Measurements from ENCODE around the gene CALM3.
A peak's percentile ranks its signal among the peaks of the same experiment; 100 is the strongest.

CALM3 gene

DNA sequence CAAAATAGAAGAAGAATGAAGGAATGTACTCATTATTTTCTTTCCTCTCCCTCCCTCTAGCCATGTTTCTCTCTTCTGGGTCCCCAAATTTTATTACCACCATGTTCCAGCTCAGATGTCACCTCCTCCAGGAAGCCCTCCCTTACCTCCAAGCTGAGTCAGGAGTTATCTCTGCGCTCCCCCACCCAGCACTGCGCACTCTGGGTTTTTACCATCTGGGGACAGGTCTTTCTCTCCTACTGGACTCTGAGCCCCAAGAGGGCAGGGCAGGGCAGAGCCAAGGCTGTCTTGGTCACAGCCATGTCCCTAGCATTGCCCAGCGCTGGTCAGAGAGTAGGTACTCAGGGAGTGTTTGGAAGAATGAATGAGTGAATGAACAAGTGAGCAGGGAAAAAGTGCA, 32.0 kb downstream of the CALM3 start:
- no peak for TF ChIP-seq HDGF (IDR thresholded peaks at IDR 0.05; ENCODE audit: borderline replicate concordance)
- no peak for TF ChIP-seq TARDBP (IDR thresholded peaks at IDR 0.05)
- TF ChIP-seq BHLHE40 (IDR thresholded peaks at IDR 0.05; ENCODE audit: borderline replicate concordance): no peak
- TF ChIP-seq NFRKB (IDR thresholded peaks at IDR 0.05): no peak
- TF ChIP-seq ELF4 (IDR thresholded peaks at IDR 0.05): no peak
- no peak for TF ChIP-seq ARNT (IDR thresholded peaks at IDR 0.05)
- TF ChIP-seq FOXK2 (IDR thresholded peaks at IDR 0.05): no peak
- no peak for TF ChIP-seq CTBP1 (IDR thresholded peaks at IDR 0.05; ENCODE audit: borderline replicate concordance)
- no peak for TF ChIP-seq FOXM1 (IDR thresholded peaks at IDR 0.05; ENCODE audit: borderline replicate concordance)
- TF ChIP-seq SUZ12 (IDR thresholded peaks at IDR 0.05): no peak
- TF ChIP-seq, protein P1, sequence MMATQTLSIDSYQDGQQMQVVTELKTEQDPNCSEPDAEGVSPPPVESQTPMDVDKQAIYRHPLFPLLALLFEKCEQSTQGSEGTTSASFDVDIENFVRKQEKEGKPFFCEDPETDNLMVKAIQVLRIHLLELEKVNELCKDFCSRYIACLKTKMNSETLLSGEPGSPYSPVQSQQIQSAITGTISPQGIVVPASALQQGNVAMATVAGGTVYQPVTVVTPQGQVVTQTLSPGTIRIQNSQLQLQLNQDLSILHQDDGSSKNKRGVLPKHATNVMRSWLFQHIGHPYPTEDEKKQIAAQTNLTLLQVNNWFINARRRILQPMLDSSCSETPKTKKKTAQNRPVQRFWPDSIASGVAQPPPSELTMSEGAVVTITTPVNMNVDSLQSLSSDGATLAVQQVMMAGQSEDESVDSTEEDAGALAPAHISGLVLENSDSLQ (IDR thresholded peaks at IDR 0.05): no peak
- no peak for TF ChIP-seq SP1 (IDR thresholded peaks at IDR 0.05)
- no peak for TF ChIP-seq L3MBTL2 (conservative IDR thresholded peaks at IDR 0.05)
- no peak for TF ChIP-seq LEF1 (IDR thresholded peaks at IDR 0.05; ENCODE audit: borderline replicate concordance)
- TF ChIP-seq ZNF384 (IDR thresholded peaks at IDR 0.05): no peak
- POLR2A ChIA-PET: interaction anchor here (1.4 kb wide), 1 partner anchor 19 kb away, joined by 5 read pairs; no protein-coding TSS in a partner anchor

DNA sequence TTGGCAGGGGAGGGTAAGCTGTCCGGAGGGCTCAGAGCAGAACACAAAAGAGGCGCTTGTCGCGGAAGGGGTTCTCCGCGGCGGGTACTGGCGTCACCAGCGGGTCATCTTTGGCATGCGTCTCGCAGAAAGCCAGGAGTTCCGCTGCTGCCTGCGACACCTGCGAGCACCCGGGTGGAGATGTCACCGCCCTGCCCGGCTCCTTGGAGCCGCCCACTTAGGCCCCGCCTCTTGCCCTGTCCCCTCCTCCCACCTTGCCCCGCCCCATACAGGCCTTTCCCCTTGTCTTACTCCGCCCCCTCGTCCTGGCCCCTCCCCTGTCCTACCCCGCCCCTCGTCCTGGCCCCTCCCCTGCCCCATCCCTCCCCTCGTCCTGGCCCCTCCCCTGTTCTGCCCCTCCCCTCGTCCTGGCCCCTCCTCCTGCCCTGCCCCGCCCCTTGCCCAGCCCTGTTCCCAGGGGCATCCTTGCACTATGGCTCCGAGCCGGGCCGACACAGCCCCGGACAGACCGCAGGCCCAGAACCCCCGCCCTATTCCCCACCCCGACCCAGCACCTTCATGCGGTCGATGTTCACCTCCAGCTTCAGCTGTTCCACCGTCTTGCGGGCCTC, 33.0 kb downstream of the CALM3 start:
- POLR2A ChIA-PET: interaction anchor here (1.4 kb wide), 1 partner anchor 20 kb away, joined by 5 read pairs; no protein-coding TSS in a partner anchor
- CTCF ChIA-PET: interaction anchor here (1.0 kb wide), 1 partner anchor 28 kb away, joined by 3 read pairs; no protein-coding TSS in a partner anchor
- peak; percentile 97 for DNase-seq (ENCODE audit: extremely low spot score)
- TF ChIP-seq CTBP1 (IDR thresholded peaks at IDR 0.05; ENCODE audit: borderline replicate concordance) (no peak), TARDBP (IDR thresholded peaks at IDR 0.05) (no peak), ZNF384 (IDR thresholded peaks at IDR 0.05) (no peak), FOXA1 (IDR thresholded peaks at IDR 0.05) (no peak), ARNT (IDR thresholded peaks at IDR 0.05) (no peak), FOXK2 (IDR thresholded peaks at IDR 0.05) (no peak), NFRKB (IDR thresholded peaks at IDR 0.05) (no peak), HDGF (IDR thresholded peaks at IDR 0.05; ENCODE audit: borderline replicate concordance) (no peak), SP1 (IDR thresholded peaks at IDR 0.05) (no peak), FOXM1 (IDR thresholded peaks at IDR 0.05; ENCODE audit: borderline replicate concordance) (no peak), BHLHE40 (IDR thresholded peaks at IDR 0.05; ENCODE audit: borderline replicate concordance) (no peak), SUZ12 (IDR thresholded peaks at IDR 0.05) (no peak), LEF1 (IDR thresholded peaks at IDR 0.05; ENCODE audit: borderline replicate concordance) (no peak), ELF4 (IDR thresholded peaks at IDR 0.05) (no peak), L3MBTL2 (conservative IDR thresholded peaks at IDR 0.05) (no peak)
- TF ChIP-seq, protein P1 (IDR thresholded peaks at IDR 0.05): no peak

More for the DNA sequence above, 32.0 kb downstream of the CALM3 start:
- DNase-seq (ENCODE audit: extremely low spot score): no peak
- CTCF ChIA-PET: interaction anchor here (1.0 to 1.1 kb wide), 2 partner anchors 18 to 29 kb away, joined by 3 read pairs; no protein-coding TSS in a partner anchor

DNA sequence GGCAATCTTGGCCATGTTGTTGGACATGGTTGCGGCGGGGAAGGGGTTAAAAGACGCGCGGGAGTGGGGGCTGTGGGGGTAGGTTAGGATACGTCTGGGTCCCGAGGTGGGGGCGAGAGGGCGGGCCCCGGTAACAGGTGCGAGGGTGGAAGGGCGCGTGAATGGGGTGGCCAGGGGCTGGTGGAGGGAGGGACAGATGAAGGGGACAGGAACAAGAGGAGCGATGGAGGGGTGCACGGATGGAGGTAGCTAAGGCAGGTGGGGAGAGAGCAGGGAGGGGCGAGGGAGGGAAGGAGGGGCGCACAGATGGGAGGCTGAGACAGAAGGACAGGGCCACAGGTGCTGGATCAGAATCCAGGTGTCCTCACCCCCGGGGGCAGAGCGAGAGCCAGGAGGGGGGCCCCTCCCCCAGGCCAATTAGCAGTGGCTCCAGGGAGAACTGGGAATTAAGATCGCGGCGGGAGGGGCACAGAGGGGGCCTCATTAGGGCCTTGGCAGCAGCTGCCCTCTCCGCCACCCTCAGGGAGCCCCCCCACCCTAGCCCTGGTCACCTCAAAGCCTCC, 33.6 kb downstream of the CALM3 start:
- DNase-seq (ENCODE audit: extremely low spot score): no peak
- POLR2A ChIA-PET: no interaction called here
- TF ChIP-seq FOXM1 (IDR thresholded peaks at IDR 0.05; ENCODE audit: borderline replicate concordance): no peak
- TF ChIP-seq BHLHE40 (IDR thresholded peaks at IDR 0.05; ENCODE audit: borderline replicate concordance): no peak
- TF ChIP-seq HDGF (IDR thresholded peaks at IDR 0.05; ENCODE audit: borderline replicate concordance): no peak
- TF ChIP-seq SP1 (IDR thresholded peaks at IDR 0.05): no peak
- no peak for TF ChIP-seq FOXK2 (IDR thresholded peaks at IDR 0.05)
- peak; percentile 47; the same call in 1 of the 2 replicates for TF ChIP-seq L3MBTL2 (conservative IDR thresholded peaks at IDR 0.05)
- CTCF ChIA-PET: no interaction called here

GRCh38 chr19:46635920-46636761, 35.0 kb downstream of the CALM3 start, which contains the start of gene GNG8:
GNG8 (minus strand) TSS chr19:46636202; CDS start chr19:46634682, 1,520 bp downstream.
- ChIA-PET POLR2A (no interaction called here), CTCF (interaction anchor here (0.6 kb wide), 1 partner anchor 74 kb away, joined by 4 read pairs; no protein-coding TSS in a partner anchor)
- DNase-seq (ENCODE audit: extremely low spot score): no peak
- TF ChIP-seq BHLHE40 (IDR thresholded peaks at IDR 0.05; ENCODE audit: borderline replicate concordance) (no peak), HDGF (IDR thresholded peaks at IDR 0.05; ENCODE audit: borderline replicate concordance) (no peak), ZNF384 (IDR thresholded peaks at IDR 0.05) (no peak), CTBP1 (IDR thresholded peaks at IDR 0.05; ENCODE audit: borderline replicate concordance) (no peak), SP1 (IDR thresholded peaks at IDR 0.05) (no peak), LEF1 (IDR thresholded peaks at IDR 0.05; ENCODE audit: borderline replicate concordance) (no peak)
- TF ChIP-seq, protein P1 (IDR thresholded peaks at IDR 0.05): no peak

DNA sequence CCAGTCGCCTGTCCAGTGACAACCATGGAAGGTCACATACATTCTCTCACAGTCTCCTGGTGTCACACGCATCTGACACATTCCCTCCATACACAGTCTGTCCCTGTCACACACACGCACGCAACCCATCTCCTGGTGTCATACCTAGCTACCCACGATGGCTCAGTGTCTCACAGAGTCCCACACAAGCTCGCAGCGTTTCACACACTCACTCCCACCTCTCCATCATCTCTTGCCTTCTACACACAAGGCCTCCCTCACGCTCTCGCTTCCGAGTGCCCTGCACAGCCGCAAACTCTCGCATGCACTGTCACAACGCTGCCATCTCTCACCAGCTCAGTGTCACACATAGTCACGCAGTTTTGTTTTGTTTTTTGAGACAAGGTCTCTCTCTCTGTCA, 36.1 kb downstream of the CALM3 start:
- no peak for DNase-seq (ENCODE audit: extremely low spot score)
- POLR2A ChIA-PET: interaction anchor here (0.6 kb wide), 1 partner anchor 24 kb away, joined by 3 read pairs; no protein-coding TSS in a partner anchor
- CTCF ChIA-PET: interaction anchor here (0.7 kb wide), 1 partner anchor 24 kb away, joined by 3 read pairs; the partner anchor contains the start of gene DACT3
- TF ChIP-seq ZNF384 (IDR thresholded peaks at IDR 0.05) (no peak), FOXM1 (IDR thresholded peaks at IDR 0.05; ENCODE audit: borderline replicate concordance) (no peak), HDGF (IDR thresholded peaks at IDR 0.05; ENCODE audit: borderline replicate concordance) (no peak), CTBP1 (IDR thresholded peaks at IDR 0.05; ENCODE audit: borderline replicate concordance) (no peak), TARDBP (IDR thresholded peaks at IDR 0.05) (no peak), ARNT (IDR thresholded peaks at IDR 0.05) (no peak), SUZ12 (IDR thresholded peaks at IDR 0.05) (no peak), NFRKB (IDR thresholded peaks at IDR 0.05) (no peak), ELF4 (IDR thresholded peaks at IDR 0.05) (no peak), FOXA1 (IDR thresholded peaks at IDR 0.05) (no peak), BHLHE40 (IDR thresholded peaks at IDR 0.05; ENCODE audit: borderline replicate concordance) (no peak), FOXK2 (IDR thresholded peaks at IDR 0.05) (no peak), L3MBTL2 (conservative IDR thresholded peaks at IDR 0.05) (no peak), SP1 (IDR thresholded peaks at IDR 0.05) (no peak), LEF1 (IDR thresholded peaks at IDR 0.05; ENCODE audit: borderline replicate concordance) (no peak)
- TF ChIP-seq, protein P1 (IDR thresholded peaks at IDR 0.05): no peak

Data from HEK293T (cell line).